ENCODE results near the gene STAB1.

The STAB1 gene

GRCh38 chr3:52494886-52495495 is at the start of gene STAB1:
Gene STAB1 (plus strand): TSS chr3:52495338. CDS start chr3:52495414, 76 bp downstream.
- DNase-seq = no peak

GRCh38 chr3:52446042-52446441 is 49.1 kb upstream of the STAB1 start:
- DNase-seq = no peak

GRCh38 chr3:52446631-52447511 is 48.3 kb upstream of the STAB1 start:
- DNase-seq = peak; percentile 79

GRCh38 chr3:52447512-52448355 is 47.4 kb upstream of the STAB1 start:
- no peak for DNase-seq

GRCh38 chr3:52450489-52451236 is 44.5 kb upstream of the STAB1 start:
- no peak for DNase-seq

GRCh38 chr3:52451237-52452083 is 43.7 kb upstream of the STAB1 start:
- DNase-seq = no peak

GRCh38 chr3:52452126-52452525 is 43.0 kb upstream of the STAB1 start:
- DNase-seq = no peak

GRCh38 chr3:52452570-52453221 is 42.4 kb upstream of the STAB1 start:
- no peak for DNase-seq

- DNase-seq = no peak
These were observed 41.5 kb upstream of the STAB1 start, which contains the start of gene TNNC1 for GRCh38 chr3:52453496-52454249. Gene TNNC1 (minus strand): TSS chr3:52454041. CDS start chr3:52454015, 26 bp downstream.

- no peak for DNase-seq
These were observed 40.7 kb upstream of the STAB1 start for GRCh38 chr3:52454250-52454937.

GRCh38 chr3:52454938-52455282 is 40.2 kb upstream of the STAB1 start:
- no peak for DNase-seq

GRCh38 chr3:52455283-52456168 is 39.6 kb upstream of the STAB1 start, which contains the start of gene NISCH:
Gene NISCH (plus strand): TSS chr3:52455604. CDS start chr3:52455642, 38 bp downstream.
- DNase-seq = peak; percentile 95

- DNase-seq = no peak
These were observed 38.9 kb upstream of the STAB1 start for GRCh38 chr3:52456169-52456799.

- no peak for DNase-seq
These were observed 38.3 kb upstream of the STAB1 start for GRCh38 chr3:52456800-52457183.

- no peak for DNase-seq
These were observed 36.9 kb upstream of the STAB1 start for GRCh38 chr3:52458031-52458760.

GRCh38 chr3:52458770-52459545 is 36.2 kb upstream of the STAB1 start:
- DNase-seq = no peak

Measured in activated CD4-positive, alpha-beta T cell treated with anti-CD3 and anti-CD28 coated beads, Interleukin-10, Interleukin-2, amounts not matched to agents 100 ng/mL and 50 ng/mL, durations not matched to agents 16 hours and 8 hours (primary cell).